Choroid plexus epithelial cell (primary cell): ENCODE data around the gene EBP.
"Not testable (repeated sequence)": the region's sequence is repeated elsewhere in the genome, so short reads cannot be mapped to it uniquely, and the experiment has no call there.

Experiments
- DNase-seq: peaks from one replicate; pipeline ENCODE4 v3.0.0-alpha.2; 2010; ENCODE audit warnings: low read depth
- H3K4me3 ChIP-seq: 2 replicates; pipeline ENCODE4 v1.5.1; 2011; ENCODE audit warnings: low read depth, mild to moderate bottlenecking, control low read depth, low read length, moderate library complexity
- CTCF ChIP-seq: conservative IDR thresholded peaks from 2 replicates; pipeline ENCODE4 v1.5.1; 2011; ENCODE audit warnings: low read depth, mild to moderate bottlenecking, control low read depth, inconsistent platforms, low read length, moderate library complexity

The EBP gene

DNA sequence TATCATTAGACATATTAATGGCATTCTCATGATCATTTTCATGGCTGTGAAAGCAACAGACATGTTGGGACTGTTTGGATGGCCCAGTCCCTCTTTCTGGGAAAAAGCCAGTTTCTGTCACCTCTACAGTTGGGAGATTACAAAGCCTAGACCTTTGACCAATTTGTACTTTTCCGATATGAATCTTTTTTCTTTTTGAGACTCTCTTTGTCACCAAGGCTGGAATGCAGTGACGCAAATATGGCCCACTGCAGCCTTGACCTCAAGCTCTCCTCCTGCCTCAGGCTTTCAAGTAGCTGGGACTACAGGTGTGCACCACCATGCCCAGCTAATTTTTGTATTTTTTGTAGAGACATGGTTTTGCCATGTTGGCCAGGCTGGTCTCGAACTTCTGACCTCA is 27.3 kb downstream of the EBP start:
- no peak for DNase-seq
- H3K4me3 ChIP-seq, result no peak overlapping the region
- no peak for TF ChIP-seq CTCF

GRCh38 chrX:48555731-48556325 is 34.2 kb downstream of the EBP start:
- not testable (repeated sequence) for DNase-seq, H3K4me3 ChIP-seq

DNA sequence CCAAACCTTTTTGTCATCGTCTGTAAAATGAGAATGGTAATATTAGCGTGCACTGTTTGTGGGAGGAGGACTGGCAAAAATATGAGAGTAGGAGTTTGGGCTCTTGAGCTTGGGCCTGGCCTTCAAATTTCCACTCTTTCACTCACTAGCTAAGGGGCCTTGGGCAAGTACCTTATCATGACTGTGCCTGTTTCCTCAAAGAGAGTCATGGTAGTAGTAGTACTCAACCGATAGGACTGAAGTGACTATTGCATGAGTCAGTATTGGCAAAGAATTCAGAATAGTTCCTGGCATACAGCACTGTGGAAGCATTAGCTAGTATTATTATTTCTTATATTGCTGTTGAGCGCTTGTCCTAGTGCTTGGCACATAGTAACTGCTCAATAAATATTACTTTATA is 36.7 kb downstream of the EBP start:
- no peak overlapping the region for H3K4me3 ChIP-seq
- DNase-seq, result peak; percentile 81
- no peak for TF ChIP-seq CTCF

DNA sequence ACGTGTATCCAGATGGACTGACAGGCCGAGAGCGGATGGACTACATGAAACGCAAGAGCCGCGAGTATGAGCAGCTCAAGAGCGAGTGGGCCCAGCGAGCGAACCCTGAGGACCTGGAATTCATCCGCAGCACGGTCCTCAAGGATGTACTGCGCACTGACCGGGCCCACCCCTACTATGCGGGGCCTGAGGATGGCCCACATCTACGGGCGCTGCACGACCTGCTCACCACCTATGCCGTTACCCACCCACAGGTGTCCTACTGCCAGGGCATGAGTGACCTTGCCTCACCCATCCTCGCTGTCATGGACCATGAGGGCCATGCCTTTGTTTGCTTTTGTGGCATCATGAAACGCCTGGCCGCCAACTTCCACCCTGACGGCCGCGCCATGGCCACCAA is 38.0 kb downstream of the EBP start:
- H3K4me3 ChIP-seq, result no peak overlapping the region
- TF ChIP-seq CTCF, result no peak
- no peak for DNase-seq

DNA sequence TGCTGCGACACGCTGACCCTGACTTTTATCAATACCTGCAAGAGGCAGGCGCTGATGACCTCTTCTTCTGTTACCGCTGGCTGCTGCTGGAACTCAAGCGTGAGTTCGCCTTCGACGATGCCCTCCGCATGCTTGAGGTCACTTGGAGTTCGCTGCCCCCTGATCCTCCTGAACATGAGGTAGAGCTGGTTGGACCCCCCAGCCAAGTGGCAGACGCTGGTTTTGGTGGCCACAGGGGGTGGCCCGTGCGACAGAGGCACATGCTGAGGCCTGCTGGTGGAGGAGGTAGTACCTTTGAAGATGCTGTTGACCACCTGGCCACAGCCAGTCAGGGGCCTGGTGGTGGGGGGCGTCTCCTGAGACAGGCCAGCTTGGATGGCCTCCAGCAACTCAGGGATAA is 38.4 kb downstream of the EBP start:
- TF ChIP-seq CTCF, result no peak
- DNase-seq, result no peak
- H3K4me3 ChIP-seq, result no peak overlapping the region

- TF ChIP-seq CTCF, result no peak
- no peak for DNase-seq
- H3K4me3 ChIP-seq, result no peak overlapping the region
These were observed 39.1 kb downstream of the EBP start for GRCh38 chrX:48560681-48561080.

DNA sequence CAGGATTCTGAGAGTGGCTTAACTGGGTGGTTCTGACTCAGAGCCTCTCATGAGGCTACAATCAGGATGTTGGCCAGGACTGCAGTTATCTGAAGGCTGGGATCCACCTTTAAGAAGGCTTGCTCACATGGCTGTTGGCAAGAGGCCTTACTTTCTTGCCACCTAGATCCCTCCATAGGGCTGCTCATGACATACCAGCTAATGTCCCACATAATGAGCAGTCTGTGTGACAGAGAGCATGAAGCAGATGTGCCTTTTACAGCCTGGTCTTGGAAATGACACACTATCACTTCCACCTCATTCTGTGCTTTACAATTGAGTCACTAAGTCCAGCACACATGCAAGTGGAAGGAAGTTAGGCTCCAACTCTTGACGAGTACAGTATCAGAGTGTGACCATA is 48.4 kb downstream of the EBP start:
- no peak overlapping the region for H3K4me3 ChIP-seq
- TF ChIP-seq CTCF, result no peak
- no peak for DNase-seq

DNA sequence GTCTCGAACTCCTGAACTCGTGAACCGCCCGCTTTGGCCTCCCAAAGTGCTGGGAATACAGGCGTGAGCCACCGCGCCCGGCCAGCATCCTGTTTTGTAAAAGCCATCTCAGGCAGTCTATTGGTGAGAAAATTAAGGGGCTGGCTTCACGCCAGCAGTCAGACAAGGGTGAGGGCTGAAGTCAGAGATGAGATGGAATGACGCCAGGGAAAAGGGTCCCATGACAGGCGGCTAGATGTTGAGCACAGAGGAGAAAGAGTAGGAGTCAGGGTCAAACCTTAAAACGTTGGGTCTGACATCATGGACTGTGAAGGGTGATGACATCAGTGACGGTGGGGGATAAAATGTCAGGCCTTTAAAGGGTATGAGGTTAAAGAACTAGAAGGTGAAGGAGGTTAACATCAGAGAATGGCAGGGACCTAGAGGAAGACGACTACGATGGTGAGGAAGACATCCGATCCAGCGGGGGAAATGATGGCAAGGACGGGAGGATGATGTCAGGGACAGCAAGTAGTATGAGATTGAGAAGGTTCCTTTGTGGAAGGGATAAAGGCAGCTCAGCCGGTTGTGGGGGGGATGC is 52.2 kb downstream of the EBP start:
- DNase-seq, result peak; percentile 52
- H3K4me3 ChIP-seq, result peak overlapping the region; percentile 78
- TF ChIP-seq CTCF, result no peak
